Bronchial epithelial cell (primary cell): Measurements from ENCODE around the gene PRDM13. TPM values are rescaled to one million over a fixed set of nuclear protein-coding genes. Genes with fewer than 3 reads are reported as not detected.

Source experiments
- DNase-seq: peaks from one replicate; pipeline ENCODE4 v3.0.0-alpha.2; 2010; ENCODE audit warnings: low read depth
- FAIRE-seq: peaks from 2 replicates; lab custom pipeline; 2011; peaks lifted over from hg19 to GRCh38; lab: Jason Lieb, UNC
- H3K27me3 ChIP-seq: 2 replicates; pipeline ENCODE4 v1.5.1; 2011; ENCODE audit warnings: low read length; ENCODE audit not compliant: control insufficient read depth, insufficient read depth
- H3K36me3 ChIP-seq: 2 replicates; pipeline ENCODE4 v1.5.1; 2011; ENCODE audit warnings: low read length; ENCODE audit not compliant: control insufficient read depth, insufficient read depth
- H3K4me3 ChIP-seq: 2 replicates; pipeline ENCODE4 v1.5.1; 2011; ENCODE audit warnings: mild to moderate bottlenecking, low read depth, low read length, control low read depth
- CTCF ChIP-seq: IDR thresholded peaks from 2 replicates; pipeline ENCODE4 v1.5.1; 2011; ENCODE audit warnings: mild to moderate bottlenecking, moderate library complexity, low read length, control low read depth, inconsistent platforms; ENCODE audit not compliant: insufficient read depth, severe bottlenecking
- total RNA-seq: library from RNA; depleted of rRNA; stranded (reverse); fragments of >200 nt; gene quantifications from 2 replicates; pipeline ENCODE4 v1.2.1, GENCODE V29; 2014

Gene PRDM13
- total RNA-seq, 1 donor from 2014 or later: not detected

- Histone ChIP-seq H3K4me3 (no peak overlapping the region), H3K36me3 (no peaks in the 10 kb centered on the region), H3K27me3 (peaks cover 63% of the 10 kb centered on the region)
- FAIRE-seq: no peak
- DNase-seq: no peak
- TF ChIP-seq CTCF: no peak
Measured at GRCh38 chr6:99602520-99603420, 3.9 kb upstream of the PRDM13 start.

DNA sequence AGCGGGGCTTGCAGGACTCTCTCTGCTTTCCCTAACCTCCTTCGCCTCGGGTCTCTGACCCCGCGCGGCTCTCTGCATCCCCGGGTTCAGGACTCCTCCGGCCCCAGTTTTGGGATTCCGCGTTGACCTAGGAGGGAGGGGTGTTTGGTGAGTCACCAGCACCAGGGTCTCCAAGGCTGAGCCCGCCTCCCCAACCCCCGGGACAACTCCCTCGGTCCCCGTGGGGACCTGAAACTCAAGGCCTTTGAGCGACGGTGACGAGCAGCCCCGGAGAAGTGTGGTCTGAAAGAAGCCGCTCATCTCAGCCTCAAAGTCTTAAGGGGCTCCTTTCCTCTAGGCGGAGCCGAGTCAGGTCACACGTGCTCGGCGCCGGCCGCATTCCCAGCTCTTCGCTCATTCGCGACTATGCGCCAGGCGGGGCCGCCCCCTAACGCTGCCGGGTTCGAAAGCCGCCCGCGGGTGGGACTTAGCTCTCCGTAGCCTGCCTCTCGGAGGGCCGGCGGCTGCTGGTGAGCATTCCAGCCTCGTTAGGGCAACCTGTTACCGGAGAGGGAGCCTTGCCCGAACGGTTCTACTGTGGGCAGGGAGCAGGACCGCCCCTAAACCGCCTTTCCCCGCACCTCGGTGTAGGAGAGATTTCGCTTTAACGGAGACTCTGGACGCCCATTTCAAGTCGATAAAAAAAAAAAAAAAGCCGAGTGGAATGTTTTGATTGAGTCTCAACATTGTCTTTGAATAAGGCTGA is 3.0 kb upstream of the PRDM13 start:
- Histone ChIP-seq H3K36me3 (no peaks in the 10 kb centered on the region), H3K27me3 (peaks cover 70% of the 10 kb centered on the region), H3K4me3 (no peak overlapping the region)
- FAIRE-seq: no peak
- no peak for DNase-seq
- no peak for TF ChIP-seq CTCF

DNA sequence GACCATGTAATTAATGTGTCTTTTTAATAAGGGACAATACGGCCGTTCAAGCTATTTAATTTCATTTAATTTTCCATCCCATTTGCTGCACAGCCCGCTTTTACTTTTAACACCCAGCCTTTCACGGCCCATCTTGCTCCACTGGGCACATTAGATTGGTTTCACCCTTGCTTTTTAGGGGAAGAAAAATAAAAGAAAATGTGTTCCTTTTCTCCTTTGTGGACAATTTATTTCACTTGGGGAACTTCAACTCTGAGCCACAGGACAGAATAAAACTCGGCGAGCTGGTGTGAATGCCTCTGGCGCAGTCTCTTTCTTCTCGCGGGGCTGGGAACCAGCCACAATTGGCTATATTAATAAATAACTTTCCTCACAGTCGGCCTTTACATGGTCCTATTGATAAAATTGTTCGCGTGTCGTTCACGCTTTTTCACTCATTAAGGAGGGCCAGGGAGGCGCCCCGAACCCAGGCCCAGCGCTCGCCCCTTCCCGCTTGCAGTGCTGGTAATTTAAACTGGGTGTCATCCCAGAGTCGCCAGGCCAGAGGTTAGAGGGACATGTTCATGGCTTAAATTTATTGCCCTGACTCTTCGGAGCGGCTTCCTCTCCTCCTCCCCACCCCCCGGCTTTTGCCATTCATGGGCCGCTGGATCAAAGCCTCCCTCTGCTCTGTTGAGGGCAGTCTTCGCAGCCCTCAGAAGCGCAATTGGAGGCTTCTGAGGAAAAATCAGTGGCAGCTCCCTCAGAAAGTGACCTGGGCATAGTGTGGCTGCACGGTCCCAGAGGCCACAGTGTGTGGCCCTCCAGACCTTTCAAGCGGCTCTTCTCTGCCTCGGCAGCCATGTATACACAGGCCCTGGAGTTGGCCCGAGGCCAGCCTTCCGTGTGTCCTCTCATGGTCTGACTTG is 2.2 kb upstream of the PRDM13 start:
- DNase-seq (no peak), FAIRE-seq (no peak)
- peaks cover 78% of the 10 kb centered on the region for H3K27me3 ChIP-seq
- H3K36me3 ChIP-seq: no peaks in the 10 kb centered on the region
- TF ChIP-seq CTCF: no peak
- no peak overlapping the region for H3K4me3 ChIP-seq

DNA sequence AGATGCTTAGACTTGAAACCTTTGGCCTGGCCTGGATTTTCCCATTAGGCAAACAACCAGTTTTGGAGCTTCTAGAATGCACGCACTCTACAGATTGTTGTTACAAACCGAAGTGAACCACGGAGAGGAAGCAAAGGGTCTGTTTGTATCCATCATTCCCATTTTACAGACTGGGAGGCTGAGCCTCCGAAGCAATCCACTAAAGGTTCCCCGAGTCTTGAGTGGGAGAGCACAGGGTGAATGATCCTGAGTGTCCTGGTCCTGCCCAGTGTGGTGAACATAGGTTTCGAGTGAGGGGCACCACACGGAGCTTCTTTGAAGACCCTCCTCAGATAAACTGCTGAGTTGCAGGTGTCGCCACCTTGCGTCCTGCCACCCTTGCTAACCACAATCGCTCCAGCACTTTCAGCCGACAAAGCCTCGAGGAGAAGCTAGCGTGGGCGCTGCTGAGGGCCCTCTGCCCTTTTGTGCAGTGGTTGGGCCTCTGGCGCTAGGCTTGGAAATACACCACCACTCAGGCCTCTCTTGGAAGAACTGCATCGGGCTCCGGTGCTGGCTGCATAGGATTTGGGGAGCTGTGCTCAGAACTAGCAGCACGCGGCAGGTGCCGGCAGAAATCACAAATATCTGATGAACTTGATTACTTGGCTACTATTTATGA is 1.4 kb upstream of the PRDM13 start:
- H3K4me3 ChIP-seq: no peak overlapping the region
- no peaks in the 10 kb centered on the region for H3K36me3 ChIP-seq
- no peak for DNase-seq
- FAIRE-seq: peak; percentile 62
- no peak for TF ChIP-seq CTCF
- peaks cover 84% of the 10 kb centered on the region for H3K27me3 ChIP-seq
